Frontal cortex (tissue), 4 donors: ENCODE measurements around the gene ZNF433. TPM values are rescaled to one million over a fixed set of nuclear protein-coding genes. Genes with fewer than 3 reads are reported as not detected.
A peak's percentile ranks its signal among the peaks of the same experiment; 100 is the strongest.
"Not testable (repeated sequence)": the region's sequence is repeated elsewhere in the genome, so short reads cannot be mapped to it uniquely, and the experiment has no call there.

Experiments
- DNase-seq, 2 donors: peaks; one replicate each; pipeline ENCODE4 v3.0.0; 2012; ENCODE audit warnings: low spot score in 2 of 2
- FAIRE-seq: peaks from 2 replicates; lab custom pipeline; 2012; peaks lifted over from hg19 to GRCh38; lab: Jason Lieb, UNC
- small RNA-seq: library from RNA; depleted of rRNA; stranded (forward); fragments of <200 nt; gene quantifications from one replicate; pipeline ENCODE3, GENCODE V24; 2014
- total RNA-seq: library from RNA; depleted of rRNA; stranded (reverse); fragments of >200 nt; gene quantifications from one replicate; pipeline ENCODE4 v1.2.3, GENCODE V29; 2014
- donor health status: control.
- donor health status: control.
- donor health status: control.

Gene ZNF433
- total RNA-seq, 1 donor from 2014 or later, result 16.3 TPM

DNA sequence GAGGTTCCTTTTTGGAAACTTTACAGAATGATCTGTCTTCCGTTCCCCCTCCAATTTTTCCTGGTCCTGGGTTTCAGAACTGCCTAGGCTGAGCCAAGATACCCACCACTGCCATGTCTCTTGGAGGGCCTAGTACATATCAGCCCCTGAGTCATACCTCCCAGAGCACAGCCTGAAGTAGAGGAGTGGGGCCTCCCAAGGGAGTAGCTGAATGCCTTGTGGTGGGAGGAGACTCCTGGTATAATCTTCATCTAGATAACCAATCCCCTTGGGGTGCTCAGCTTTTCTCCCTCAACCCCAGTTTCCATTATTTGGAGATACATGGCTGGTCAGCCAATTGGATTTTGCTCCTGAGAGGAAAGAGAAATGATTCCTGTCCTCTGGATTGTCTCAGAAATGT, 40.3 kb downstream of the ZNF433 start:
- DNase-seq (no peak), FAIRE-seq (no peak)

DNA sequence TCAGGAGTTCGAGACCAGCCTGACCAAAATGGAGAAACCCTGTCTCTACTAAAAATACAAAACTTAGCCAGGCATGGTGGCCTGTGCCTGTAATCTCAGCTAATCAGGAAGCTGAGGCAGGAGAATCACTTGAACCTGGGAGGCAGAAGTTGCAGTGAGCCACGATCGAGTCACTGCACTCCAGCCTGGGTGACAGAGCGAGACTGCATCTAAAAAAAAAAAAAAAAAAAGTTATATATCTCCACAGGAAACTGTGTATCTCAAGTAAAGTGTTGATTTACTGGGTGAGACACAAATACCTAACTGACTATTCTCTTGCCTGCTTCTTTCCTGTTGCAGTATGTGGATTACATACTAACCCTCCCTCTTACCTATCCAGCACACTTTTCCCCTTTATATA, 43.6 kb downstream of the ZNF433 start:
- not testable (repeated sequence) for FAIRE-seq, DNase-seq

DNA sequence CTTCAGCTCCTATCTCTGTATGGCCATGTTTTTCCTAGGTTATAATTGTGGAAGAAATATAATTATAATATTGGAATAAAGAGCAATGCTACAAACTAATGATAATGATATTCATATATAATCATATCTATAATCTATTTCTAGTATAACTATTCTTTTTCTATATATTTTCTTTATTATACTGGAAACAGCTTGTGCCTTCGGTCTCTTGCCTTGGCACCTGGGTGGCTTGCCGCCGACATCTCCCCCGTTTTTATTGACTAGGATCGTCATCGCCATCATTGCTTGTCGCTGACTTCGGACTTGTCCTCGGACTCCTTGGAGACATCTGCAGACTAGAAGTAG, 46.4 kb downstream of the ZNF433 start:
- no peak for FAIRE-seq

DNA sequence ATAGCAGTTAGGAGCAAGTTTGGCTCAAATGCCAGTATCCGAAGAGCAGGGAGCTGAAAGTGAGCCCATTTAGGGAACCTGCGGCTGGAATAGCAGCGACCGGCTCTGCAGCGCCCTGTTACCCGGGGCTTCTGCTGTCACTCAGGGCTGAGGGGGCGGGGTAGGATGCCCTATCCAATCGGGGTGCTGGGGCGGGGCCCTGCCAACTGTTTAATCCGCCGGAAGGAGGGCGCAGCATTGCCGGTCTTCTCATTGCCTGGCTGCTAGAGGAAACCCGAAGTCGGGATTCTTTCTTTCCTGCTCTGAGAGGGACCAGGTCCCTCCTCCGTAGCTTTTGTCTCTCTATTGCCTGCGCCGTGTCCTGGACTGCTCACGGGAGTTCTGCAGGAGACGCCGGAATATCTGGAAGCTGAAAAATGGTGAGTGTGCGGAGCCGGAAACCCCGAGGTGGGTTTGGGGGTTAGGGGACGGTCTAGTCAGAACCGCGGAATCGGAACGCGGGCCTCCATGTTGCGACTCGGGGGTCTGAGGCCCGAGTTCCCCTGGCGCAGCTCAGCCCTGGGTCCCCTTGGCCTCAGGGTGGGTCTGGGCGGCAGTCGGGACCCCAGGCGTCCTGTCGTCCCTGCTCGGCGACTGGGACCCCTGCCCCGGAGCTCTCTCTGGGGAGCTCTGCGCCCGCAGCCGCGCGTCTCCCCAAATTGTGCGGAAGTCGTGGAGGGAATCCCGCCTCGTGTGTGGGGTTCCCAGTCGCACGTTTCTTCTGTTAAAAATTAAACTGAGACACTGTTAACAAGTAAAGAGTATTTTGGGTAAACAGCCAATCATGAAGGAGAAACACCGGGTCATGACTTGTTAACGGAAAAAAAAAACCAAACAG, 47.8 kb downstream of the ZNF433 start:
- DNase-seq, result peak; percentile 71 to 90
- FAIRE-seq, result no peak

More for the DNA sequence above, 46.4 kb downstream of the ZNF433 start:
- no peak for DNase-seq

DNA sequence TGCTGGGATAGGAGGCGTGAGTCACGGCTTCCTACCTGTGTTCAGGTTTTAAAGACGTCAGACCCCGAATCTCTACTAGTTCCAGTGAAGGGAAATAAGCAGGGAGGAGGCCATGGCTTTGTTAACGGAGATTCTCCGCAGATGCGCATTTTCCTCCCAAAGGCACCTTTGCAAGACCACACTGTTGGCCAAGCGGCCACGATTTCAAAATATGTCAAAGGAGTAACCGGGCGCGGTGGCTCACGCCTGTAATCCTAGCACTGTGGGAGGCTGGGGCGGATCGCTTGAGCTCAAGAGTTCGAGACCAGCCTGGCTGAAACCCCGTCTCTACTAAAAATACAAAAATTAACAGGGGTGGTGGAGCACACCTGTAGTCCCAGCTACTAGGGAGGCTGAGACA, 48.7 kb downstream of the ZNF433 start:
- no peak for DNase-seq
- FAIRE-seq, result no peak

DNA sequence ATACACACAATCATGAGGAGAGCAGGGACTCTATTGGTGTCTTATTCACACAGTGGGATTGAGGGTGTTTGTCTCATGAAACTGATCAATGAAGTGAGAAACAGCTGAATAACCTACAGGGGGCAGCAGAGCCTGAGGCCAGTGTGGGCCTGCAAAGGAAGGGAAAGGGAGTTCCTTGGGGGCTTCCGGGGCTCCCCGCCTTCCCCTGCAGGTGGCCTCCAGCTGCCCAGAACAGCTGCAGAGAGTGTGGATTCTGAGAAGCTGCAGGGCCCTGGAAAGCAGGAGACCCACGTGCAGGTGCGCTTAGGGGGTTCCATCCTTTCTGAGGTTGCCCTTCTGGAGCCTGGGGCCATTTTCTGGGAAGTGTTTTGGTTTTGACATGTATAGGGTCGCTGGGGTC, 50.5 kb downstream of the ZNF433 start:
- DNase-seq (no peak), FAIRE-seq (no peak)

DNA sequence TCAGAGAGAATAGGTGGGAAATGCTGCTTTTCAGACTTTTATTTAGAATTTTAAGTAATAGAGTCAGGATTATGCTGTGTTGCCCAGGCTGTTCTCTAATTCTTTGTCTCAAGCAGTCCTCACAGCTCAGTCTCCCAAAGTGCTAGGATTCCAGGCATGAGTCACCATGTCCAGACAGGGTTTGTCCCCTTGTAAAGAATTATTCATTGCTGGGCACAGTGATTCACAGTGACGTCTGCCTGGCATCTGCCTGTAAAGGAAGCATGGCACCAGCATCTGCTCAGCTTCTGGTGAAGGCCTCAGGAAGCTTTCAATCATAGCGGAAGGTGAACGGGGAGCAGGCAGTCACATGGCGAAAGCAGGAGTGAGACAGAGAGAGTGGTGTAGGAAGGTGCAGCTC, 53.0 kb downstream of the ZNF433 start:
- DNase-seq, result no peak
- no peak for FAIRE-seq

DNA sequence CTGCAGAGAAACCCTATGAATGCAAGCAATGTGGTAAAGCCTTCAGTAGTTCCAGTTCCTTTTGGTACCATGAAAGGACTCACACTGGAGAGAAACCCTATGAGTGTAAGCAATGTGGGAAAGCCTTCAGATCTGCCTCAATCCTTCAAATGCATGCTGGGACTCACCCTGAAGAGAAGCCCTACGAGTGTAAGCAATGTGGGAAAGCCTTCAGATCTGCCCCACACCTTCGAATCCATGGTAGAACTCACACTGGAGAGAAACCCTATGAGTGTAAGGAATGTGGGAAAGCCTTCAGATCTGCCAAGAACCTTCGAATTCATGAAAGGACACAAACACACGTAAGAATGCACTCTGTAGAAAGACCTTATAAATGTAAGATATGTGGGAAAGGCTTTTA, 56.0 kb downstream of the ZNF433 start:
- FAIRE-seq (no peak), DNase-seq (no peak)

DNA sequence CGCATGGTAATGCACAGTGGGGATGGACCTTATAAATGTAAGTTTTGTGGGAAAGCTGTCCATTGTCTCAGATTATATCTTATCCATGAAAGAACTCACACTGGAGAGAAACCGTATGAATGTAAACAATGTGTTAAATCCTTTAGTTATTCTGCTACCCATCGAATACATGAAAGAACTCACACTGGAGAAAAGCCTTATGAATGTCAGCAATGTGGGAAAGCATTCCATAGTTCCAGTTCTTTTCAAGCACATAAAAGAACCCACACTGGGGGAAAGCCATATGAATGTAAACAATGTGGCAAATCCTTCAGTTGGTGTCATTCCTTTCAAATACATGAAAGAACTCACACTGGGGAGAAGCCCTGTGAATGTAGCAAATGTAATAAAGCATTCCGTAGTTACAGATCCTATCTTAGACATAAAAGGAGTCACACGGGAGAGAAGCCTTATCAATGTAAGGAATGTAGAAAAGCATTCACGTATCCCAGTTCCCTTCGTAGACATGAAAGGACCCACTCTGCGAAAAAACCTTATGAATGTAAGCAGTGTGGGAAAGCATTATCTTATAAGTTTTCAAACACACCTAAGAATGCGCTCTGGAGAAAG, 56.9 kb downstream of the ZNF433 start:
- DNase-seq (no peak), FAIRE-seq (no peak)

DNA sequence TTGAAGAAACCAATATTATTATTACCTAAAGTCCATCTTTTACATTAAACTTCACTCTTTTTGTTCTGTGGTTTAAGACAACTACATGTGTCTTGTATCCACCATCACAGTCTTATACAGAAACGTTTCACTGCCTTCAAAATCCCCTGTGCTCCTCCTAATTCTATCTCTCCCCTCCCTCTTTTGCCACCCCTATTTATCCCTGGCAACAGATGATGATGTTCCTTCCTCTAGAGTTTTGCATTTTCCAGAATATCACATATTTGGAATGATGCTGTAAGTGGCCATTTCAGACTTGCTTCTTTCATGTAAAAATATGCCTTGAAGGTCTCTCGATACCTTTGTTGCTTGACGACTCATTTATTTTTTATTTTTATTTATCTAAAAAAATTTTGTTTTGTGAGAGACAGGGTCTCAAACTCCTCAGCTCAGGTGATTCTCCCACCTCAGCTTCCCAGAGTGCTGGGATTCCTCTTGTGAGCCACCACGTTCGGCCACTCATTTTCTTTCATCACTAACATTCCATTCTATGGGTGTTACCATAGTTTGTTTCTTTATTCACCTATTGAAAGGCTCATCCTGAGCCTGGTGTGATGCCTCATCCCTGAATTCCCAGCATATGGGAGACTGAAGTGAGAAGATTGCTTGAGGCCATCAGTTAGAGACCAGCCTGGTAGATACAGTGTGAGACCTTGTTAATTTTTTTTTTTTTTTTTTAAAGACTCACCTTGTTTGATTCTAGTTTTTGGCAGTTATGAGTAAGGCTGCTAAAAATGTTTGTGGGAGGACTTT, 62.3 kb downstream of the ZNF433 start:
- no peak for DNase-seq
- no peak for FAIRE-seq

DNA sequence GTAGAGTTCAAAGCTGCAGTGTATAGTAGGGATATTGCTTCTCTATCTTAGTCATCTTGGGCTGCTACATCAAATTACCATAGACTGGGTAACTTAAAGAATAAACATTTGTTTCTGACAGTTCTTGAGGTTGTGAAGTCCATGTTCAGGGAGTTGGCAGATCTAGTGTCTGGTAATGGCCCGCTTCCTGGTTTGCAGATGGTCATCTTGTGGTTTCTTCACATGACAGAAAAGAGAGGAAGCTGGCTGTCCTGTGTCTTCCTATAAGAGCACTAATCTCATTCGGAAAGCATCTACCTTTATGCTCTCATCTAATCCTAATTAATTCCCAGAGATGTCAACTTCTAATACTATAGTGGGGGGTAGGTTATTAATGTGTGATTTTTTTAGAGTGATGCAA, 64.4 kb downstream of the ZNF433 start:
- FAIRE-seq (no peak), DNase-seq (no peak)

DNA sequence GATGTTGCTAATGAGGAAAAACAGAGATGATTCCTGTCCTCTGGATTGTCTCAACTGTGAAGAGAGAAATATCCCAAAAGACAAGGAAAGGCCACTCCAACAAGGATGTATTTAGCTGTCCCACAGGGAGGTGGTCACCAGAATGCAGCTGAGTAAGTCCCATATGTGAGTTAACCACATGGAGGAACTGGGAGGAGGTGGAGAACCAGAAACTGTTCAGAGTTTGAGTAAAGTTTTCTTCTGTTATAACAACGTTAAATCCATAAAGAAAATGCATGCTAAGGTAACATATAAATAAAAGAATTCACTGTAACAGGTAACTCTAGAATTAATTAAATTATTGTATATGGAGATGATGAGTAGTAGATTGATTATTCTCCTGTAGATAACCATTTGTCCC, 65.3 kb downstream of the ZNF433 start:
- DNase-seq (no peak), FAIRE-seq (no peak)

DNA sequence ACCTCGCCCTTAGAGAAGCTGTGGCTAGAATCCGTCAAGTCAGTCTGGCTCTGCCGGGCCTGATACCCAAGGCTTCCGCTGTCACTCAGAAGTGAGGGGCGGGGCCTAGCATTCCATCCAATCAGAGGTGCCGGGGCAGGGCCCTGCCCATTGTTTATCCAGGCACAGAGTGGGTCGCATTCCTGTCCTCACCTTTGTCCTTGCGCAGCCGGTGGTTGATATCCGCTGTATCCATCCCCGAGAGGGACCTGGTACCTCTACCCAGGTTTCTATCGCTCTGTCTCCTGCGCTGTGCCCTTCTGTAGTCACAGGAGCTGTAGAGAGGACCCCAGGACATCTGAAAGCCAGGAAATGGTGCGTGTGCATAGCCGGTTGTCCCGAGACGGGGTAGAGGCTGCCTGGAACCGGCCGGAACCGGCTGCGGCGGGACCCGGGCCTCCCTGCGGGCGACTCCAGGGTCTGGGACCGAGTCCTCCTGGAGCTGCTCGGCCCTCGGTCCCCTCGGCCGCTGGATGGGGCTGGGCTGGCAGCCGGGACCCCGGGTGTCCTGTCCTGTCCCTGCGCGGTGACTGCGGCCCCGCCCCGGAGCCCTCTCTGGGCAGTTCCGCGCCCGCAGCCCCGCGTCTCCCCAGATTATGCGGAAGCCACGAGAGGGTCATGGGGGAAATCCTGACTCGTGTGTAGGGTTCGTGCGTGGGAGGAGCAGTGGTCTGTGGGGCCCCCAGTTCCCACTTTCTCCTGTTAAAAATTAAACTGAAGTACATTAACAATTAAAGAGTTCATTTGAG, 70.4 kb downstream of the ZNF433 start, which contains the start of gene ZNF763:
Gene ZNF763, plus strand, starts transcription at position 183 of the 788 bp plus-strand sequence. Its CDS starts 169 bp downstream, at position 352.
- no peak for FAIRE-seq
- DNase-seq, result peak; percentile 84 to 88

Small RNA genes lying within 50 kb of the gene (small RNA-seq; reads per million reads assigned to genes)
- gene RNA5SP464, result not detected
- gene RNA5SP465, result not detected
- gene RNA5SP466, result not detected

Other genes starting within 250 kb of the ZNF433 start
- 17.1 TPM for gene ZNF491, start 237.2 kb downstream of the ZNF433 start, total RNA-seq
- gene ZNF440, start 221.4 kb downstream of the ZNF433 start, total RNA-seq, result 21.6 TPM
- 38.3 TPM for gene ZNF439, start 187.0 kb downstream of the ZNF433 start, total RNA-seq
- 17.9 TPM for gene ZNF69, start 147.9 kb downstream of the ZNF433 start, total RNA-seq
- gene ZNF700, start 110.6 kb downstream of the ZNF433 start, total RNA-seq, result 13.5 TPM
- 4.5 TPM for gene ZNF763, start 70.6 kb downstream of the ZNF433 start, total RNA-seq
- 0.41 TPM for gene ZNF878, start 17.3 kb upstream of the ZNF433 start, total RNA-seq
- 13.5 TPM for gene ZNF844, start 29.1 kb upstream of the ZNF433 start, total RNA-seq
- gene ZNF20, start 104.7 kb upstream of the ZNF433 start, total RNA-seq, result 6.1 TPM
- 29.3 TPM for gene ZNF625, start 121.1 kb upstream of the ZNF433 start, total RNA-seq
- gene ZNF136, start 127.4 kb upstream of the ZNF433 start, total RNA-seq, result 25.7 TPM